HK-2 (cell line): ENCODE data around the gene KCNIP1.
A peak's percentile ranks its signal among the peaks of the same experiment; 100 is the strongest.

Source experiments
- DNase-seq: peaks from one replicate; pipeline ENCODE4 v3.0.0-alpha.2; 2018; ENCODE audit not compliant: unreplicated experiment

KCNIP1 gene

DNA sequence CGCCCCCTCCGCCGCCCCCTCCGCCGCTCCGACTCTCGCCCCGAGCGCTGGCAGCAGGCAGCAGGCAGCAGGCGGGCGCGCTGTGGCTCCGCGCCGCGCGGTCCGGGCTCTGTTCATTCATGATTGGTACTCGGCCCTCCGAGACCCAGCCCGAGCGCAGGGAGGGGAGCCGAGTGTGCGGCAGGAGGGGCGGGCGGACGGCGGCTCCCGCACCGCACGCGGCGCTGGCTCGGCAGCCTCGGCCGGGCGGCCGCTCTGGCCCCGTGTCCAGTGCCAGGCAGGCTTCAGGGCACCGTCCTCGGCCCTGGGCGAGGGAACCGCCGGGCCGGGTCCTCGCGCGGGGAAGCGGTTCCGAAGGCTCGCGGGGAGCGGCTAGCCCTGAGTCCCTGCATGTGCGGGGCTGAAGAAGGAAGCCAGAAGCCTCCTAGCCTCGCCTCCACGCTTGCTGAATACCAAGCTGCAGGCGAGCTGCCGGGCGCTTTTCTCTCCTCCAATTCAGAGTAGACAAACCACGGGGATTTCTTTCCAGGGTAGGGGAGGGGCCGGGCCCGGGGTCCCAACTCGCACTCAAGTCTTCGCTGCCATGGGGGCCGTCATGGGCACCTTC, at the start of gene KCNIP1:
KCNIP1 (plus strand) TSS at position 31 of the 607 bp plus-strand sequence.
- peak; percentile 43 for DNase-seq

DNA sequence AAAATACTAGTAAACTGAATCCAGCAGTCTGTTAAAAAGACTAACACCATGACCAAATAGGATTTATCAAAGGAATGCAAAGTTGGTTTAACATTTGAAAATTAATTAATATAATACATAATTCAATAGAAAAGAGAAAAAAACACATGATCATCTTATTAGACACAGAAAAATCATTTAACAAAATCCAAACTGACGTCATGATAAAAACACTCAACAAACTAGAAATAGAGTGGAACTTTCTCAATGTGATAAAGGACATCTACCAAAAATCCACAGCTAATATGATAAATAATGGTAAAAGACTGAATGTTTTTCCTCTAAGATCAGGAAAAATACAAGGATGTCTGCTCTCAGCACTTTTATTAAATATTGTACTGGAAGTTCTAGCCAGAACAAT, 40.4 kb upstream of the KCNIP1 start:
- no peak for DNase-seq

GRCh38 chr5:170464280-170465127, 39.3 kb upstream of the KCNIP1 start:
- no peak for DNase-seq

DNA sequence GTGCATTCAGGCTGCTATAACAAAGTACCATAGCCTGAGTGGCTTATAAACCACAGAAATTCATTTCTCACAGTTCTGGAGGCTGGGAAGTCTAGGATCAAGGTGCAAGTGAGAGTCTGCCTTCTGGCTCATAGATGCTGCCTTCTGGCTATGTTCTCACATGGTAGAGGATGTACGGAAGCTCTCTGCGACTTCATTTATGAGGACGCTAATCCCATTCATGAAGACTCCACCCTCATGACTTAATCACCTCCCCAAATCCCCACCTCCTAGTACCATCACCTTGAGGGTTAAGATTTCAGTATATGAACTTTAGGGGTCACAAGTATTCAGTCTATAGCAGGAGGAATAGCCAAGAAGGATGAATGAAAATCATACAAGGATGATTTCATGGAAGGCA, 37.3 kb upstream of the KCNIP1 start:
- no peak for DNase-seq

GRCh38 chr5:170466988-170467707, 36.7 kb upstream of the KCNIP1 start:
- peak; percentile 41 for DNase-seq

GRCh38 chr5:170468633-170469285, 35.1 kb upstream of the KCNIP1 start:
- no peak for DNase-seq

GRCh38 chr5:170469414-170469813, 34.4 kb upstream of the KCNIP1 start:
- DNase-seq = no peak

GRCh38 chr5:170470275-170470674, 33.5 kb upstream of the KCNIP1 start:
- no peak for DNase-seq

DNA sequence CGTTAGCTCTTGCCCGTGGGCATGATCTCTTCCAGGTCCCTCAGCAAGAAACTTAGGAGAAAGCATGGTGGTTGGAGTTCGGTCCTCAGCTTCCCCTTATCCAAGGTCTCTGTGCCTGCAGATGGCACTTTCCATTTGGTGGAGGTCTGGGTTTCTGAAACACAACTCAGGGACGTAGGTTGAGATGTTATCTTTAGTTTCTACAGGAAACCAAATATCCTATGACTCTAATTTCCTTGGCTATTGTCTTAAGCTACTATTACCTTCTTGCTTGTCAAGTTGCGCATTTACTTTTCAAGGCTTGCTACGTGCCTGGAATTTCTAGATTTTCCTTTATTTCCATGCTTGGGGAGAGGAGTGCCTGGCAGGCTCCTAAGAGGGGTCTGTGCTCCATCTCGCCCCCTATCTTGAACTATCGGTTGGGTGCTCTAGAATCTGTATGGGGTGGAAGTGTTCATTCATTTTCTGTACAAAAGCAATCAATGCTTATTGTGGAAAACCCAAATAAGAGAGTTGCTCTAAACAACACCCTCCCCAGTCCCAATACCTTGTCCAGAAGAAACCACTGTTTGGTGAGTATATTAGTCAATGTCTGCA, 32.9 kb upstream of the KCNIP1 start:
- no peak for DNase-seq

GRCh38 chr5:170471551-170472178, 32.2 kb upstream of the KCNIP1 start:
- DNase-seq = no peak

GRCh38 chr5:170473642-170474041, 30.2 kb upstream of the KCNIP1 start:
- no peak for DNase-seq

- no peak for DNase-seq
These were observed 29.1 kb upstream of the KCNIP1 start for GRCh38 chr5:170474489-170475274.

DNA sequence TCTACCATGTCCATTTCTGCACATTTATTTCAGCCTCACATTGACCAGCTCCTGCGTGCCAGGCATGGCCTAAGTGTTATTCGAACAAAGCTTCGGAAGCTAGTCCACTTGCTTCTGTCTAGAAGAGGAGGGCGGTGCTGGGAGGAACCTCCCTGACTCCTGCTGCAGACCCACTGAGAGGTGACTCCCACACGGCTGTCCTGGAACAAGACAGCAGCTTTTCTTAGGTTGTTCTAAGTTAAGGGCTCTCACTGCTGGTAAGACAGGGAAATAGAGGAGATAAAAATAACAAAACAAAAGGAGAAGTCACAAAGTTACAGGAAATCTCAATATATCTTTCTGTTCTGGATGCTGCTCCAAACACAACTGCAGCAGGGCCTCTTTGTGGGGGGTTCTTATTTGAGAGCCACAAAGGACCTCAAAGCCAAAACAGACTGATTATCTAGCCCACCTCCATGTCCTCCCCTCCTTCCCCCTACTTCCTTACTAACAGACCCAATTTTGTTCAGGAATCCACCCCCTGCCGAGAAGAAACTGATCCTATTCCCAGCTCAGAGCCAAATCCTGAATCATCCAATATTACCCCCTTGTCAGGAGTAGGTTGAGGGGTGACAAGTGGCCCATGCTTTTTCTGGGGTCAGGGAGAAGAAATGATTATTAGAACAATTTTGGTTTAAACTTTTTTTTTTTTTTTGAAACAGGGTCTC, 28.4 kb upstream of the KCNIP1 start:
- DNase-seq = no peak

DNA sequence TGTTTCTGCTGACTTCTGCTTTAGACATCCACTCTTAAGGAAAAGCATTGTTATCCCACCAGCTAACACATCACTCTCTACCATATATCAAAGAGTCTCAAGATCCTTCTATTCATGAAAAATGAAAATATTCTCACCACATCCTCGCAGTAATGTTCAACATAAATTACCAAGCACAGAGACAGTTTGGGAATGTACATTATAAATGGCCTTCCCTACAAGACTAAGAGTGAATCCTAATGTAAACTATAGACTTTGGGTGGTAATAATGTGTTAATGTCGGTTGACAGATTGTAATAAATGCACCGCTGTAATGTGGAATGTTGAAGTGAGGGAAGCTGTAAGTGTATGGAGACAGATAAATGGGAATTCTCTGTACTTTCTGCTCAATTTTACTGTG, 27.1 kb upstream of the KCNIP1 start:
- no peak for DNase-seq

DNA sequence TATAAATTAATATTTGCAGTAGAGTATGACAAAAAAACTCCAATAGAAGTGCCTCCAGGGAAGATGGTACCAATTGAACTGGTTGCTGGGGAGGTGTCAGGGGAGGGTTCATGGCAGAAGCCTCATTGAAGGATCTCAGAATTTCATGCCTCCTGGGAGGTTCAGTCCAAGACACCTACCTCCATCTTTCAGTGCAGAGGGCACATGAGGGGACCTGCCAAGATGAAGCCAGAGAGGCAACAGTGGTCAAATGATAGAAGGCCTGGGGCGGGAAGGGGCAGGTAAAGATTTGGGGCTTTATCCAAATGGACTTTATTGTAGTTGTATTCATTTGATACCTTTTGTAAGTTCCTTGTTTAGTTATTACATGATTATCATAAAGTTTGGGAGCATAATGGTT, 25.9 kb upstream of the KCNIP1 start:
- no peak for DNase-seq

DNA sequence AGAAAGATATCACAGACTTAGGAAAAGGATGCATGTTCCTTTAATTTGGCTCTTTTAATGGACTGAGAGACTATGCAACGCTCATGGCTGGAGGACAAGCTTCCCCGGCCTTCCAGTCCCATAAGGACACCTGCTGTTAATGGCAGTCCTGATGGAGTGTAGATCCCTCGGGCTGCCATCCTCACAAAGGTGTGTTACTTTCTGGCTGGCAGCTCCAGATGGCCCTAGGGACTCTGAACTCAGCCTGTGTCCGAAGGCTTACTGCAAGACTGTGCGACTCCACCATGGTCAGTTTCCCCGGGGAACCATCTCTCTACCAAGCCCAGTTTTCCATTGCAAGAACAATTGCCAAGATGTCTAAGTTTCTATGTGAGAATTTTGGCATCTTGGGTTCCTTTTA, 25.5 kb upstream of the KCNIP1 start:
- DNase-seq = no peak

GRCh38 chr5:170479484-170479883, 24.3 kb upstream of the KCNIP1 start:
- DNase-seq = peak; percentile 32

DNA sequence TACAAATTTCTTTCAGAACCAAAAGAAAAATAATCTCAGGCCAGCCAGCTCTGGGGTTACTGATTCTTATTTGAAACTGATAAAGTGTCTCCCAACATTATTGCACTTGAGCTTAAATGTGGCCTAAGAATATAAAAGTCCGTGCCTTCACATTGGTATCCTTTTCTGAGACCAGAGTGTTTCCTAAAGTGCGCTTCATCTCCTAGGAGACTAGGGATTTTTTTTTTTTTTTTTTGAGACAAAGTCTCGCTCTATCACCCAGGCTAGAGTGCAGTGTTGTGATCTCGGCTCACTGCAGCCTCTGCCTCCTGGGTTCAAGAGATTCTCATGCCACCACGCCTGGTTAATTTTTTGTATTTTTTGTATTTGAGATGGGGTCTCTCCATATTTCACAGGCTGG, 23.6 kb upstream of the KCNIP1 start:
- no peak for DNase-seq

DNA sequence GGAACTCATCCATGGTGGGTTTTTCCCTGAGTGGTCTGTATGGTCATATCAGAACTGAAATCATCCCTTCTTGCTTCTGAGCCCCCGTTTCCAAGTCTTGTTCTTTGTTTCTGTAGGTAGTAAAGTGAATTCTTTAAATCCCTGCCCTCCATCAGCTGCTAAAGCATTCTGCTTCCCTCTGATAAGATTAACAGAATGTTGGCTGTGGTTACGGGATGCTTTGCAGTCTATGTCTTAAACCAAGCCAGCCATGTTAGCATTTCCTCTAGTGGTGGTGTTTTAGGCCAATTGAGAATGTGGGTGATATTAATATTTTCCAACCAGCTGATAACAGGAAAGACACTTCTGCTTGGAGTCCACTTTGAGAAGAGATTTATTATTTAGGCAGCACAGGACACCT, 22.0 kb upstream of the KCNIP1 start:
- no peak for DNase-seq

DNA sequence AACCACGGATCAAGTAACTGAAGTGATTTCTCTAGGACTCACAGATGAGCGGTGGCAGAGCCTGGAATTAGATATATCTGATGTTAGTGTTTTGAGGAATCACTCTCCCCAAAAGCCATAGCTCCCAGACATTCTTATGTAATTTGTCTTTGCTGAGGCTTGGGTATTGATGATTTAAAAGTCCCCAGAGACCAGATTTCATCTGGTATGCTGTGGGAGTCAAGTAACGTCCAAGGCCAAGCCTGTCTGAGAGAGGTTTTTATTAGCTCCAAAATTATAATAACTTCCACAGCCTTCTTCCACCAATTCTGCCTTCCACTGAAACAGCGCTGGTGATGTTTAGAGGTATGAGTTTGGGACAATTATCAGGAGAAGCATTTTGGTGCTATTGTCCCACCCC, 21.3 kb upstream of the KCNIP1 start:
- no peak for DNase-seq
